Esophagus (tissue), 2 donors: ENCODE data around the gene FBXO34. TPM values are rescaled to one million over a fixed set of nuclear protein-coding genes. Genes with fewer than 3 reads are reported as not detected.
"Not testable (repeated sequence)": the region's sequence is repeated elsewhere in the genome, so short reads cannot be mapped to it uniquely, and the experiment has no call there.

Experiments used
- H3K27ac ChIP-seq, 2 donors: one replicate each; pipeline ENCODE4 v1.5.1; 2013; ENCODE audit warnings: low read depth in 2 of 2, mild to moderate bottlenecking in 2 of 2, inconsistent platforms in 1 of 2, low read length in 1 of 2, moderate library complexity in 1 of 2
- H3K27me3 ChIP-seq, 2 donors: one replicate each; pipeline ENCODE4 v1.6.1; 2013; ENCODE audit warnings: low read length in 2 of 2, control low read depth in 1 of 2, mild to moderate bottlenecking in 1 of 2; ENCODE audit not compliant: insufficient read depth in 2 of 2, control insufficient read depth in 1 of 2
- H3K36me3 ChIP-seq, 2 donors: one replicate each; pipeline ENCODE4 v1.6.1; 2013; ENCODE audit warnings: low read length in 1 of 2; ENCODE audit not compliant: control insufficient read depth in 2 of 2, insufficient read depth in 2 of 2
- H3K4me1 ChIP-seq, 2 donors: one replicate each; pipeline ENCODE4 v1.6.1; 2013; ENCODE audit warnings: low read length in 1 of 2; ENCODE audit not compliant: control insufficient read depth in 2 of 2, insufficient read depth in 2 of 2
- H3K4me3 ChIP-seq, 2 donors: one replicate each; pipeline ENCODE4 v1.5.1; 2013; ENCODE audit warnings: low read length in 2 of 2, mild to moderate bottlenecking in 2 of 2, low read depth in 1 of 2, moderate library complexity in 1 of 2
- H3K9me3 ChIP-seq, 2 donors: one replicate each; pipeline ENCODE4 v1.6.1; 2013; ENCODE audit warnings: mild to moderate bottlenecking in 2 of 2, low read depth in 1 of 2, low read length in 1 of 2, moderate library complexity in 1 of 2; ENCODE audit not compliant: control insufficient read depth in 2 of 2, insufficient read depth in 1 of 2
- WGBS, 2 donors: extraction: QIAGEN DNeasy Blood & Tissue Kit; methylation state at CpG; one replicate each; pipeline ENCODE4 v1.1.7; 2013; 5-methylcytosine and 5-hydroxymethylcytosine counted together
- polyA plus RNA-seq, 2 donors: library from polyadenylated mRNA; stranded (reverse); fragments of 200-250 nt; gene quantifications; one replicate each; pipeline ENCODE4 v1.2.3, GENCODE V29; 2013
- donor health status: healthy with polysubstance abuse.
- donor health status: Bipolar disorder and iron deficiency.

FBXO34 gene
- polyA plus RNA-seq, 2 donors: 24.3 to 36.8 TPM

DNA sequence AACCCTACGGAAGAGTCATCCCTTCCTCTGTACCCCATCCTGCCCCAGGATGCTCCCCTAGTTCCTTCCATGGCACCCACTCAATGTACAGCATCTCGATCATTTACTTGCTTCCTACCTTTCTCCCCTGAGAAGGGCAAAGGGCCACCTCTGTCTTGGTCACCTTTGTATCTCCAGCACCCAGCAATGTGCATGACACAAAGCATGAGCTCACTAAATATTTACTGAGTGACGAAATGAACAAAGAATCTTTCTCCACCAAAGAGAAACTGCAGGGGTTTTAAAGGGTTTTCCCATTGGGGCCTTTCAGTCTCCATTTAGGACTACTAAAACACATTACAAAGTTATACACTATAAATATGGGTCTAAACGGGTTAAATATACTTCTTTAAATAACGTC is 109.8 kb downstream of the FBXO34 start:
- peaks cover 11 to 13% of the 10 kb centered on the region in 2 donors for H3K36me3 ChIP-seq
- H3K9me3 ChIP-seq: no peaks in the 10 kb centered on the region
- no peak overlapping the region for H3K27ac ChIP-seq
- 79 to 82% methylated on average over 5 of the region's 5 CpGs for WGBS, 2 donors
- no peaks in the 10 kb centered on the region for H3K4me1 ChIP-seq
- H3K4me3 ChIP-seq: no peak overlapping the region
- H3K27me3 ChIP-seq: no peaks in the 10 kb centered on the region

DNA sequence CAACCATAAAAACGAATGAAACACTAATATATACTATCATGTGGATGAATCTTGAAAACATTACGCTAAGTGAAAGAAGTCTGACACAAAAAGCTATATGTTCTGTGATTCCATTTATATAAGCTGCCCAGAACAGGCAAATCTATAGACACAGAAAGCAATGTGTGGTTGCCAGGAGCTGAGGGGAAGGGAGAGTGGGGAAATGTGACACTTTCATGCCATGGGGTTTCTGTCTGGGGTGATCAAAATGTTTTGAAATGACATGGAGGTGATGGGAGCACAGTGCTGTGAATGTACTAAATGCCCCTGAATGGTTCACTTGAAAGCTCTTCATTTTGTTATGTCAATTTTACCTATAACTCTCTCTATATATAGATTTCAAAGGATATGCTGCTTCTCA is 110.3 kb downstream of the FBXO34 start:
- peaks cover 11% of the 10 kb centered on the region in 2 donors for H3K36me3 ChIP-seq
- WGBS, 2 donors: 91% methylated on average over 2 of the region's 2 CpGs

DNA sequence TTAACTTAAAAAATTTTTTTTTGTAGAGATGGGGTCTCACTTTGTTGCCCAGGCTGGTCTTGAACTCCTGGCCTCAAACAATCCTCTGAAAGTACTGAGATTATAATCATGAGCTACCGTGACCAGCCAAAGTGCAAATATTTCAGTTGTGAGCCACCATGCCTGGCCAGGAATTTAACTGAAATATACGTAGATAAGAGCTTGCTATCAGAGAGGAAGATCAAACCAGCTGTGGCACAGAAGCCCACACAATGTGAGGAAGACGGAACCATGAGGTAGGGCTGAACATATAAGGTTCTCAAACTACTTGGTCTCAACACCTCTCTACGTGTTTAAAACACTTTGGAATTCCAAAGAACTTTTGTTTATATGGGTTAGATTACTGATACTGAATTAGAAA is 111.3 kb downstream of the FBXO34 start:
- Histone ChIP-seq H3K9me3 (no peaks in the 10 kb centered on the region), H3K27me3 (no peaks in the 10 kb centered on the region), H3K36me3 (peaks cover 9% of the 10 kb centered on the region in 2 donors), H3K27ac (no peak overlapping the region), H3K4me3 (no peak overlapping the region), H3K4me1 (no peaks in the 10 kb centered on the region)
- WGBS, 2 donors: 84 to 87% methylated on average over 4 of the region's 4 CpGs

More for the DNA sequence above, 110.3 kb downstream of the FBXO34 start:
- no peaks in the 10 kb centered on the region for H3K27me3 ChIP-seq
- H3K4me1 ChIP-seq: no peaks in the 10 kb centered on the region
- no peaks in the 10 kb centered on the region for H3K9me3 ChIP-seq
- H3K4me3 ChIP-seq: no peak overlapping the region
- no peak overlapping the region for H3K27ac ChIP-seq

DNA sequence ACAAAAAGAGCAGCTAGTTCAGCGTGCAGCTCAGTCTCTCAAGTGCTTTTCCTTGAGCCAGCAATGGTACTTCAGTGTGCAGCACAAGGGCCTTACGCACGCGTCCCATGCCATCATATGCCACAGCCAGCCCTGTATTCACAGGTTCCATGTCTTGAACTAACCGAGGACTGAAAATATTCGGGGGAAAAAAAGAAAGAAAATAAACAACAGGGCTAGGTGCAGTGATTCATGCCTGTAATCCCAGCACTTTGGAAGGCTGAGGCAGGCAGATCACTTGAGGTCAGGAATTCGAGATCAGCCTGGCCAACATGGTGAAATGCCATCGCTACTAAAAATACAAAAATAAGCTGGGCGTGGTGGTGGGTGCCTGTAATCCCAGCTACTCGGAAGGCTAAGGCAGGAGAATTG is 111.8 kb downstream of the FBXO34 start:
- H3K4me3 ChIP-seq, H3K9me3 ChIP-seq, H3K4me1 ChIP-seq, H3K36me3 ChIP-seq, H3K27me3 ChIP-seq, H3K27ac ChIP-seq: not testable (repeated sequence)
- 85% methylated on average over 10 of the region's 10 CpGs for WGBS, 2 donors

DNA sequence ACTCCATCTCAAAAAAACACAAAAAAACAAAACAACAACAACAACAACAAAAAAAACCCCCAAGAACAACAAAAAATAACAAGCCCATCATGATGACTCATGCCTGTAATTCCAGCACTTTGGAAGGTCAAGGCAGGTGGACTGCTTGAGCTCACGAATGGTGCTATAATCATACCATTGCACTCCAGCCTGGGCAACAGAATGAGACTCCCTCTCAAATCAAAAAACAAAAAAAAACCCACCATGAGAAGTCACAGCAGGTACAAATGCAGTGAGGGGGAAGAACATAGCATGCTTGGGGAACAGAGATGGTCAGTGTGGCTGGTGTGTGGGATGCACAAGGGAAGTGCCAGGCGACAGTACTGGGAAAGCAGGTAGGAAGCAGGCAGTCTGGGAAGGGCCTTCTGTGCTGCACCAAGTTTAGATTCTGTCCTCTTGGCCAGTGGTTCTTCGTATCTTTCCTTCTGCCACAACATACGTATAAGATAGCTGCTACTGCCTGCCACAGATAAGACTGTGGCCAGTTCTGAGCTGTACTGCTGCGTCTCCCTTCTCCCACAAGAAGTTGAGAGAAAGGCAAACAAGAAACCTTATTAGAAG is 112.4 kb downstream of the FBXO34 start:
- Histone ChIP-seq H3K27ac (no peak overlapping the region), H3K27me3 (no peaks in the 10 kb centered on the region)
- WGBS, 2 donors: 80 to 82% methylated on average over 5 of the region's 5 CpGs

DNA sequence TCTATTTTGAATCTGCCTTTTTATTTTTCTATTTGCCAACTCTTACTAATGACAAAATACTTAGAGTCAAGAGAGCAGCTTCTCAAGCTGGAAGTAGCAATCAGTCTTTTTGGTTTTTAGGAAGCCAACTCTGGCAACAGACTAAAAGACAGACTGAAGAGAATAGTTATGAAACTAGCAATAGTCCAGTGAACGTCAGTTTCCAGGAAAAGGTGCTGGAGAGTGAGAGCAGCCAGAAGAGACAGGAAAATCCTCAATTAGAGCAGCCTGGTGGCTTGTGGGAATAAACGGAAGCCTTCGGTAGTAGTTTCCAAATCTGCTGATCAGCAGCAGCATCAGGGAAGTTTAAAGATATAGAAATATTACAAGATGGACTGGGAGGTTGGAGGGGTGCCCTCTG is 113.3 kb downstream of the FBXO34 start:
- Histone ChIP-seq H3K36me3 (peaks cover 5 to 6% of the 10 kb centered on the region in 2 donors), H3K27ac (no peak overlapping the region), H3K9me3 (no peaks in the 10 kb centered on the region), H3K27me3 (no peaks in the 10 kb centered on the region), H3K4me3 (no peak overlapping the region), H3K4me1 (no peaks in the 10 kb centered on the region)
- WGBS, 2 donors: 81% methylated on average over 3 of the region's 3 CpGs

More for the DNA sequence above, 112.4 kb downstream of the FBXO34 start:
- no peak overlapping the region for H3K4me3 ChIP-seq
- no peaks in the 10 kb centered on the region for H3K9me3 ChIP-seq
- peaks cover 5 to 6% of the 10 kb centered on the region in 2 donors for H3K36me3 ChIP-seq
- no peaks in the 10 kb centered on the region for H3K4me1 ChIP-seq

DNA sequence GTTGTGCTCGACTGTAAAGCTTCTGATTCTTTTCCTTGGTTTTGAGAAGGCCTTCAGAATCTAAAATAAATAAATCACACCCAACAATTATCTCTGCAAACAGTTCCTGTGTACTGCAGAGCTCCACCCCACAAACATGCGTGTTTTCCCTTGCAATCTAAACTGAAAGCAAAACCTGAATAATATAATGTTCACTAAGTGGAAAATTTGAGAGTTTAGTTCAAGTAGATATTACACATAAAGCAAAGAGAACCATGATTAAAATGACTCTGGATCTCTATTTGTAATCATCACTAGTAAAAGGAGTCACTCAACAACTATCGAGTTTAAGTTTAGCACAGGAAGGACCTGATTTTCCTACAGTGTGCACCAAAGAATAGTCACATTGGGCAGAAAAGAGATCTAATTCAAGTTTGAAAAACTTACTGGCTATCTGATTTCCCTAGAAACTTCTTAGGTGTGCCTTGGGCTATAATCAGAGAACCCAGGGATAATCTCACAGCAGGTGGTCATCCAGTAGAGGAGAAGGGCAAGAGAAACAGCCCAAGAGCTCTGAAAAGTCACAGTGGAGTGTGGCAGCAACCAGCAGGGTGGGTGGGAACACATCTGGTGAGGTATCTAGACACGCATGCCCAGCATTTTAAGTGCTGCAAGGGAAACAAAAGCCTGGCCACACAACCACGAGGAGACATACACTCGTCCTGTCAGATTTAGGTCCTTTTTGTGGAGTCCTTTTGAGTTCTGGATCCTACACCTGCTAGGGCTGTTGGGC is 115.0 kb downstream of the FBXO34 start:
- H3K27ac ChIP-seq: no peak overlapping the region
- 66 to 78% methylated on average over 6 of the region's 6 CpGs for WGBS, 2 donors
- H3K4me3 ChIP-seq: no peak overlapping the region
- H3K36me3 ChIP-seq: peaks cover 2 to 6% of the 10 kb centered on the region in 2 donors
- H3K27me3 ChIP-seq: no peaks in the 10 kb centered on the region
- H3K4me1 ChIP-seq: no peaks in the 10 kb centered on the region
- H3K9me3 ChIP-seq: no peaks in the 10 kb centered on the region

DNA sequence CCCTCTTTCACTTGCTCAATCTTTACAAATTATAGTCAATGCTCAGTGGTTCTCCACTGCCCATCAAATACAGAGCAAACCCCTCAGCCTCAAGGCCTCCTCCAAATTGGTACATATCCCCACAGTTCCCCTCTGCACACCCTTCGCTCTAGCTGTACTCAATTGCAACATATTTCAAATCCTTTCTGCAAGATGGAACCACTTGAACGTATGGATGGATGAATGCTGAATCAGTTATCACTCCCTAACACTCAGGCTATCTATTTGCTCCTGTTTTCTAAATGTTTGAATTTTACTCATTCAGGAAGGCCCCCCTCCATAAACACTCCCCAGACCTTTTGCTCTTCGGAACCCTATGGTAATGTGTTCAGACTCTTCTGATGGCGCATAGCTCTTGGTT is 115.9 kb downstream of the FBXO34 start:
- H3K36me3 ChIP-seq: no peaks in the 10 kb centered on the region
- H3K4me1 ChIP-seq: no peaks in the 10 kb centered on the region
- H3K27ac ChIP-seq: no peak overlapping the region

DNA sequence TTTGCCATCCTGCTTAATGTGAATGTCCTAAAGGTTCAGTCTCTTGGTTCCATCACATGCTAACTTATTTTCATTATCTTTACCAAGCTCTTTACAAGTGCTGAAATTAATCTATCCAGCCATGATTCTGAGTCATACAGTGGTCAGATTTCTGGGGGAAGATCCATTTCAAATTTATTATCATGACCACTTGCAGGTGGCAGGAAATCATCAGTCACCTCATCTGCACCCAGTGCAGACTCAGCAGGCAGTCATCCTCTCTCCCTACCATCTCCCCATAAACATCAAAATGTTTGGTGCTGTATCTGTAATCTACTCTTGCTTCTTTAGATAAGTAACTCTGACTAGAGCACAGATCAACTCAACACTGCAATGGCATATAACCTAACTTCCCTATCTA is 116.9 kb downstream of the FBXO34 start:
- Histone ChIP-seq H3K27me3 (no peaks in the 10 kb centered on the region), H3K4me1 (no peaks in the 10 kb centered on the region), H3K36me3 (no peaks in the 10 kb centered on the region), H3K27ac (no peak overlapping the region), H3K4me3 (no peak overlapping the region), H3K9me3 (no peaks in the 10 kb centered on the region)

More for the DNA sequence above, 115.9 kb downstream of the FBXO34 start:
- no peaks in the 10 kb centered on the region for H3K27me3 ChIP-seq
- no peak overlapping the region for H3K4me3 ChIP-seq
- 96 to 99% methylated on average over 4 of the region's 4 CpGs for WGBS, 2 donors
- no peaks in the 10 kb centered on the region for H3K9me3 ChIP-seq

DNA sequence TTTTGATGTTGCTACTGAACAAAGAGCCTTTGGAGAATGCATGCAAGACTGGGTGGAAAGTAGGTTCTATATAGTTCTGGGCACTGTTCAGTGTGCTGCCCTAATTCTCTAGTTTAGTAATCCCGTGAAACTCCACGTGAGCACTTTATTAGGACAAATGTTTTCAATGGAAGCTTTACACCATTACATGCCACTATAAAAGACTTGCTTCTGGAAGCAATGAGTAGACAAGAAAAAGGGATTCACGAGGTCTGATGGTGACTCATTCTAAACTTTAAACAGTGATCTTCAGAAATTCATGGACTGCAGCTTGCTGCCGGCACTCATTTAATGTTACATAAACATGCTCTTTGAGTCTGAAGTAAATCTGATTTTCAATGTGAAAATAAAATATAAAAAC is 118.1 kb downstream of the FBXO34 start:
- H3K27me3 ChIP-seq: no peaks in the 10 kb centered on the region
- no peaks in the 10 kb centered on the region for H3K4me1 ChIP-seq
- H3K36me3 ChIP-seq: no peaks in the 10 kb centered on the region
- H3K27ac ChIP-seq: no peak overlapping the region
- H3K4me3 ChIP-seq: no peak overlapping the region
- WGBS, 2 donors: 74 to 77% methylated on average over 4 of the region's 4 CpGs
- no peaks in the 10 kb centered on the region for H3K9me3 ChIP-seq
